Putamen (tissue), 1 donor: ENCODE measurements around the gene INHBE.
"Not testable (repeated sequence)": the region's sequence is repeated elsewhere in the genome, so short reads cannot be mapped to it uniquely, and the experiment has no call there.

Experiments used
- DNase-seq: peaks from one replicate; pipeline ENCODE4 v3.0.0-alpha.2; 2016; ENCODE audit warnings: low spot score

INHBE gene

GRCh38 chr12:57498132-57498502 lies 43.0 kb downstream of the INHBE start:
- no peak for DNase-seq

- no peak for DNase-seq
Observed at GRCh38 chr12:57498571-57498970, 43.5 kb downstream of the INHBE start.

GRCh38 chr12:57500213-57500612 lies 45.1 kb downstream of the INHBE start:
- DNase-seq, result no peak

- DNase-seq, result not testable (repeated sequence)
Observed at GRCh38 chr12:57502311-57502969, 47.3 kb downstream of the INHBE start.

- DNase-seq, result not testable (repeated sequence)
Observed at GRCh38 chr12:57506541-57506940, 51.4 kb downstream of the INHBE start.
